GM19467 (cell line): ENCODE measurements around the gene SMOC1.

ENCODE experiments used
- ATAC-seq: cut with Tn5 transposase; IDR thresholded peaks from one replicate; pipeline ENCODE4 v1.9.1; 2021; ENCODE audit warnings: mild to moderate bottlenecking, moderate library complexity; ENCODE audit not compliant: unreplicated experiment

Gene SMOC1

DNA sequence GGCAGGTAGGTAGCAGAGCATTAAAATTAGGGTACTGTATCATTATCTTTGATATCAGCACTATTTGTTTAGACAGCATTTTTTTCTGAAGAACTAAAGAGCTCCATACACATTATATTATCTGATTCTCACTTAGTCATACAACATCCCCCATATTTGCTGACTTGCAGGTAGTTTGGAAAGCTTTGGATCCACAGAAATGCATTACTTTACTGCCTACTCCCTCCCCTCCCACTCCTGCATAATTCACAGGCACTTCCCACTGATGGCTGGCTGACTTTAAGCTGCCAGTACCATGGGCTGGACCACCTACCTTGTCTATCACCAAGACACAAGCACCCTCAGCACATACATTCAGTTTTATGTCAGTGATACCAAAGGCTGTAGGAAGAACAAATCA lies 199.1 kb downstream of the SMOC1 start:
- ATAC-seq: no peak

DNA sequence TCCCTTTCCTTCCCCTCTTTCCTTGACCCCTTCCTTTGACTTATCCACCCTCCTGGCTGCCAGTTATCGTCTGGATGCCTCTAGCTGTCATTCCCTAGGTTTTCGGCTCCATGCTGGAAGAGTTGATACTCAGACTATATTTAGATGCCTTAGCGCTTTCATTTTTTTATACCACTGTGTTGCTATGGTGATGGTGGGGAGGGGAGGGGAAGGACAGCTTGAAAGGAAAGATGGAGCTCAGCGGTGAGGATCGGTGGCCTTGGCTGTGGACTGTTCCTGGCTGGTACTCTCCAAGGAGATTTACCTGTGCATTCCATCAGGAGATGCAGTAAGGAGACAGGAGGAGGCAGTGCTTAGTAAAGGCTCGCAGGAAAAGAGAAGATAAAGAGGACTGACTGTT lies 200.9 kb downstream of the SMOC1 start:
- no peak for ATAC-seq
